ENCODE results near the gene SHC3. TPM values are rescaled to one million over a fixed set of nuclear protein-coding genes. Genes with fewer than 3 reads are reported as not detected.
"Not testable (repeated sequence)": the region's sequence is repeated elsewhere in the genome, so short reads cannot be mapped to it uniquely, and the experiment has no call there.

Gene SHC3
- 0.35 TPM for total RNA-seq
- long read RNA-seq: 0 reads

- intact Hi-C loops (cut with DNase I): no loop called here
- ATAC-seq (ENCODE audit: poor library complexity): peak; percentile 7
- DNase-seq: no peak
Observed at GRCh38 chr9:89177944-89178829, at the start of gene SHC3. Gene SHC3 (minus strand): TSS chr9:89178818. CDS start chr9:89178460, 358 bp downstream.

DNA sequence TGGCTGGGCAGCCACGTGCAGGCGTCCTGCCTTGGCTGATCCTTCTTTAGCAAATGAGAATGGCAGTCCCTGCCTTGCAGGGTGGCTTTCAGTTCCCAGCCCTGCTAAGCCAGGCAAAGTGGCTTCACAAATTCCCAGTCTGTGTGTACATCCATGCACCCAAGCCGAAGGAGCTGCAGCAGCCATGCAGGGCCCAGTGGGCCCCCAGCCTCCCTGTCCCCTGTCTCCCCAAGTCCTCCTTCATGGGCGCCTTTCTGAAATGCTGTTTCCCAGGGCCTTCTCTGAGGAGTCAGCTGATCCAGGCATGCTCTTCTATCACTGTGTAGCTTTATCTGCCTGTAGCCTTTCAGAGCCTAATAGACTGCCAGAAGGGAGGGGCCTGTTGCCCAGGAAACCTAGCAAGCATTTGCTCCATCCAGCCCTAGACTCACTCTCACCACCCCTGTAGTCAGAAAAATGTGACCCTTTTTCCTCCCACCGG lies 47.4 kb upstream of the SHC3 start:
- intact Hi-C loops (cut with DNase I): no loop called here
- DNase-seq (no peak), ATAC-seq (ENCODE audit: poor library complexity) (peak; percentile 62)

GRCh38 chr9:89225587-89225986 lies 47.0 kb upstream of the SHC3 start:
- intact Hi-C loops (cut with DNase I): no loop called here
- ATAC-seq (ENCODE audit: poor library complexity): no peak
- DNase-seq: no peak

DNA sequence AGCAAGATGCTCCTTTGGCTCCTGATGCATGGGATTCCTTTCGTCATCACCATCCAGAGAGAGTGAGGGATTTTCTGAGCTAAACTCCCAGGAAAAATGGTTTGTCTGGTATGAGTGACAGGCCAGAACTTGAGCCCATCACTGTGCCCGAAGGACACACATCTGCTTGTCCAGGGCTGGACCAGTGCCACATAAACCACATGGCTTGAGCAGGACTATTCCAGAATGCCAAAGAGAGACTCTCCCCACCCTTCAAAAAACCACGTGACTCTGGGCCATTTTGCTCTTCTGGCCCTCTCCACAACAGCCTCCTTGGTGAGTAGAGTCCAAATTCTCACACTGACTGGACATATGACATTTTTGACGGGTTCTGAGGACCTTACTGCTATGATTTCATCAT lies 46.4 kb upstream of the SHC3 start:
- DNase-seq (no peak), ATAC-seq (ENCODE audit: poor library complexity) (no peak)
- intact Hi-C loops (cut with DNase I): no loop called here

GRCh38 chr9:89224633-89225032 lies 46.0 kb upstream of the SHC3 start:
- DNase-seq: no peak
- ATAC-seq (ENCODE audit: poor library complexity): no peak
- intact Hi-C loops (cut with DNase I): no loop called here

DNA sequence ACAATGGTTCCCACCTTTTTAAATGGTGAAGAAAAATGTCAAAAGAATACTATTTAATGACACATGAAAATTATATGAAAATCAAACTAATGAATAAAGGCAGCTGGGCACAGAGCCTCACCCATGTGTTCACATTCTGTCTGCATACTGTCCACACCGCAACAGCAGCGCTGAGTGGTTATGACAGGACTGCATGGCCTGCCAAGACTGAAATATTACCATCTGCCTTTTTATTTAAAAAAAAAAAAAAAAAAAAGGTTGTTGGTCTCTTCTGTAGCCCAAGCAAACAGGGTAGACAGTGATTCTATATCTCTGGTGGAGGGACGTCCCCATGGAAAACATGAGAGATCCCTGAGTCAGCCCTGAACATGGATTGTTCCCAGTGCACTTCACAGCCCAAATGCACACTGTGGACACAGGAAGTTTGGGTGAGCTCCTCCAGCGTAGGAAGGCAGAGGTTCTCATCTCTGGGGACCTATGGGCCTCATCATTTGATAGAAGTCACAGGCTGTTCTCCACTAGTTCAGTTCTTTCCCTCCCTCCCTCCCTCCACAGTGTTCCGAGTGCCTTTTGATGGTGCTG lies 44.9 kb upstream of the SHC3 start:
- ATAC-seq (ENCODE audit: poor library complexity) (peak; percentile 57), DNase-seq (no peak)
- intact Hi-C loops (cut with DNase I): no loop called here

DNA sequence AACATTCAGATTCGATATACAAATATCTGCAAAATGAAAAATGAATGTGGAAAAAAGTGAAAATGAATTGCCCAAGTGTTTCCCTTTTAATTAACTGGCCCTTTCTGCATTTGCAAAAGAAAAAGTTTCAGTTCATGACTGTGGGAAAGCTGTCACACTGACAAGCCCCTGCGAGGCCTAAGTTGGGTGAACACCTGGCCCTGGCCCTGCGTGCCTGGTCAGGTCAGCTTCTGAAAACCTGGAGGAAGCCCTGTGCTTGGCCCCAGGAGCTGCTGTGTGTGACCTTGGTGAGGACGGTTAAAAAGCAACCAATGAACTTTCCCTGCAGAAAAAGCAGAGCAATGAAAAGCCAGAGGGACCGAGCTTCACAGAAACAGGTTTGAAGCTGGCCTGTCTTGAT lies 41.0 kb upstream of the SHC3 start:
- intact Hi-C loops (cut with DNase I): no loop called here
- ATAC-seq (ENCODE audit: poor library complexity): no peak
- no peak for DNase-seq

GRCh38 chr9:89218040-89218928 lies 39.7 kb upstream of the SHC3 start:
- no peak for ATAC-seq (ENCODE audit: poor library complexity)
- no peak for DNase-seq
- intact Hi-C loops (cut with DNase I): no loop called here

- DNase-seq: no peak
- no peak for ATAC-seq (ENCODE audit: poor library complexity)
- intact Hi-C loops (cut with DNase I): no loop called here
Observed at GRCh38 chr9:89215342-89215741, 36.7 kb upstream of the SHC3 start.

DNA sequence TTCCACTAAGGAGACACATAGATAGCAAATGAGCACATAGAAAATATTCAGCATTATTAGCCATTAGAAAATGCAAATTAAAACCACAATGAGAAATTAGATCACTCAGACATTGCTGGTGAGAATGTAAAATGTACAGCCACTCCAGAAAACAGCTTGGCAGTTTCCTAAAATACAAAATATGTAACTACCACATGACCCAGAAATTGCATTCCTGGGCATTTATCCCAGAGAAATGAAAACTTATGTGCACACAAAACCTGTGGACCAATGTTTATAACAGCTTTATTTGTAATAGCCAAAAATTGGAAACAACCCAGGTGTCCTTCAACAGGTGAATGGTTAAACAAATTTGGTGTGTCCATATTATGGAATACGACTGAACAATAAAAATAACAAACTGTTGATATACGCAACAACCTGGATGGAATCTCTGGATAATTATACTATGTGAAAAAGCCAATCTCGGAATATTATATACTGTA lies 34.8 kb upstream of the SHC3 start:
- ATAC-seq (ENCODE audit: poor library complexity) (no peak), DNase-seq (no peak)
- intact Hi-C loops (cut with DNase I): no loop called here

GRCh38 chr9:89212171-89212570 lies 33.6 kb upstream of the SHC3 start:
- no peak for ATAC-seq (ENCODE audit: poor library complexity)
- intact Hi-C loops (cut with DNase I): no loop called here
- DNase-seq: no peak

- ATAC-seq (ENCODE audit: poor library complexity); DNase-seq; intact Hi-C loops (cut with DNase I): not testable (repeated sequence)
Observed at GRCh38 chr9:89209311-89209710, 30.7 kb upstream of the SHC3 start.

DNA sequence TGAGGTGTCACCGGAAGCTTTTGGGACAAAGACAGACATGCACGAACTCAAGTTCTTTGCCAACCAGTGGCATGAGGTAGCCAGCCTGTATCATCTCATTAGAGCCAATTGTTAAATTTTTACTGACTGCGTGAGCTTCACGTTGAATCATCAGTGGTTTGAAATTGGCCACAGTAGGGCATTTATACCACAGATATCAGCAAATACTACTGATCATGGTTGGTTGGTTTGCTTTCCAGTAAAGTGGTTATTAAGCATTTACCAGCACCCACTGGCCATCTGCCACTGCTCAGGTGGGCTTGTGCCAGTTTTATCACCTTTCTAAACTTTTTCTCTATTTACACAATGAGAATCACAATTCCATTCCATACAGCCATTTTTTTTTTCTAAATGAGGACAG lies 28.4 kb upstream of the SHC3 start:
- intact Hi-C loops (cut with DNase I): no loop called here
- no peak for ATAC-seq (ENCODE audit: poor library complexity)

DNA sequence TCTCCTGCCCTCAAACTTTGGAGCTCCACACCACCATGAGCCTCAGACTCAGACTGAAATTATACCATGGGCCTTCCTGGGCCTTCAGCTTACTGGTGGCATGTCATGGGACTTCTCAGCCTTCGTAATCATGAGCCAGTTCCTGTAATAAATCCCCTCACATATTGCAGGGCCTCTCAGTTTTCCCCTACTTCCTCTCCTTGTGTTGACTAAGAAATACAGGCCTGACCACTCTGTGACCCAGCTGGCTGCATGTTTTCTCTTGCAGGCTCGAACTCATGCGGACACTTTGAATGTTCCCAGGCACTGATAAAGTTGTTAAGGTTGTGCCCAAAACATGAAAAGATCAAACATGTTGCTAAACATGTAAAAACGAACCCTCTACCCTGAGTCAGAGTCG lies 26.2 kb upstream of the SHC3 start:
- ATAC-seq (ENCODE audit: poor library complexity): no peak
- intact Hi-C loops (cut with DNase I): no loop called here

More for the DNA sequence above, 28.4 kb upstream of the SHC3 start:
- DNase-seq: no peak

DNA sequence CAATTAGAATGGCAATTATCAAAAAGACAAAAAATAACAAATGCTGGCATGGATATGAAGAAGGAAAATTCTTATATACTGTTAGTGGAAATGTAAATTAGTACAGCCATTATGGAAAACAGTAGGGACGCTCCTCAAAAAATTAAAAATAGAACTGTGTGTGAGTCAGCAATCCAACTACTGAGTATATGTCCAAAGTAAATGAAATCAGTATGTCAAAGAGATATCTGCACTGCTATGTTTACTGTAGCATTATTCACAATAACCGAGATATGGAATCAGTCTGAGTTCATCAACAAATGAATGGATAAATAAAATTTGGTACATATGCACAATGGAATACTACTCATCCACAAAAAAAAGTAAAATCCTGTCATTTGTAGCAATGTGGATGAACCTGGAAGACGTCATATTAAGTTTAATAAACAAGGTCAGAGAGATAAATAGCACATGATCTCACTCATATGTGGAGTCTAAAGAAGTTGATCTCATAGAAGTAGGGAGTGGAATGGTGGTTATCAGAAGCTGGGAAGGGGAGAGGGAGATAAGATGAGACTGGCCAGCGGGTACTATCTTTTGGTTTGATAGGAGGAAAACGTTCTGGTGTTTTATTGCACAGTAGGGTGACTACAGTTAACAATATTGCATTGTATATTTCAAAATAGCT lies 16.6 kb upstream of the SHC3 start:
- no peak for DNase-seq
- intact Hi-C loops (cut with DNase I): no loop called here
- ATAC-seq (ENCODE audit: poor library complexity): no peak

More for the DNA sequence above, 26.2 kb upstream of the SHC3 start:
- no peak for DNase-seq

DNA sequence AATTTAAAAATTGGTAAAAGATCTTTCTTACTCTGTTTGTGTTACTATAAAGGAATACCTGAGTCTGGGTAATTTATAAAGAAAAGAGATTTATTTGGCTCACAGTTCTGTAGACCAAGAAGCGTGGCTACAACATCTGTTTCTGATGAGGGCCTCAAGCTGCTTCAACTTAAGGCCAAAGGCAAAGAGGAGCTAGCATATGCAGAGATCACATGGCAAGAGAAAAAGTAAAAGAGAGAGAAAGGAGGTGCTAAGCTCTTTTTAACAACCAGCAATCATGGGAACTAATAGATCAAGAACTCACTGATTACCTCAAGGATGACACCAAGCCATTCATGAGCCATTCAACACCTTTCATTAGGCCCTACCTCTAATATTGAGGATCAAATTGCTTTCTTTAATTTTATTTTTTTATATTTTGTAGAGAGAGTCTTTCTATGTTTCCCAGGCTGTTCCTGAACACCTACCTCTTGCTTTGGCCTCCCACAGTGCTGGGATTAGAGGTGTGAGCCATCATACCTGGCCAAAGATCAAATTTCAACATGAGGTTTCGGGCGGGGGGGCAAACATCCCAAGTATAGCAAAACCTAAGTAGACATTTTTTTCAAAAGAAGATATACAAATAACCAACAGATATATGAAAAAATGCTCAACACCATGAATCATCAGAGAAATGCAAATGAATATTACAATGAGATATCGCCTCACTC lies 16.0 kb upstream of the SHC3 start:
- DNase-seq: no peak
- no peak for ATAC-seq (ENCODE audit: poor library complexity)
- intact Hi-C loops (cut with DNase I): no loop called here

DNA sequence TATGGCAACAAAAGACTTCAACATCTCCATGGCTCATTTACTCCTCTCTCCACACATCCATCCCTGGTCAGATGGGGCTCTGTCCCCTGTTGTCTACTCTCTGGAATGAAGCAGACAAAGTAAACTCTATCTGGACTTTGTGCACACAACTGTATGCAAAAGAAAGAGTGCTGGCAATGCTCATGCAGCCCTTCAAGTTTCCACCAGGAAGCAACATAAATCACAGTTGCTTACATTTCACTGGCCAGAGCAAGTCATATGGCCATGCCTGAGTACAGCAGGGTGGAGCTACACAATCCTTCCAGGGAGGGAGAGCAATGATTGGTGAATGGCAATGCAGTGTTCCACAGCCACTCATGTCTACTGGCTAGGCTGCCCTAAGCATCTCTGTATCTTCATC lies 12.4 kb upstream of the SHC3 start:
- ATAC-seq (ENCODE audit: poor library complexity) (no peak), DNase-seq (no peak)
- intact Hi-C loops (cut with DNase I): no loop called here

DNA sequence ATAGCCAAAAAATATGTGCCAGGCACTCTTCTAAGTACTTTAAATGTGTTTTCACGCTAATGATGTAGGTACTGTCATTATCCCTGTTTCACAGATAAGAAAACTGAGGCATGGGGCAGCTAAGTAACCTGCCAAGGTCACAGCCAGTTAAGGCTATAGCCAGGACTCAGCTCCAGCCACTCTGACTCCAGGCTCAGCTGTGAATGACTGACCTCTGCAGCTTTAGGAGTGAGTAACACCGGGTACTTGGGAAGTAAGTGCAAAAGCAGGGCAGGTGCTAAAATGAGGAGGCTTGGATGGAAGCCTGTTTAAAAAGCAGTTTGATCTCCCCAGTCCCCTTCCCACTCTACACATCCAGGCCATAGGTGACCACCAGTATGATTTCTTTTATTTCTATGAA lies 10.6 kb upstream of the SHC3 start:
- intact Hi-C loops (cut with DNase I): no loop called here
- DNase-seq: no peak
- no peak for ATAC-seq (ENCODE audit: poor library complexity)
